Measurements from ENCODE around the gene HOXA11. TPM values are rescaled to one million over a fixed set of nuclear protein-coding genes. Genes with fewer than 3 reads are reported as not detected.

HOXA11 gene
- polyA plus RNA-seq, 6 donors from 2014 or later: not detected

GRCh38 chr7:27145165-27145913 lies 39.7 kb downstream of the HOXA11 start:
- Mint-ChIP-seq H3K9me3 (peaks cover 0 to 8% (median 2%) of the 10 kb centered on the region in 7 donors), H3K27ac (peak overlapping the region in 2 of 6 donors; percentile 44 to 72), H3K27me3 (peaks cover 62 to 74% (median 62%) of the 10 kb centered on the region in 3 donors), H3K4me3 (peak overlapping the region in 5 of 8 donors; percentile 26 to 73 (median 48)), H3K36me3 (peaks cover 0 to 13% of the 10 kb centered on the region in 2 donors), H3K4me1 (peaks cover 17 to 27% (median 21%) of the 10 kb centered on the region in 3 donors)
- ATAC-seq (ENCODE audit: low read depth in 2 of 2): no peak
- no peak for DNase-seq

- DNase-seq (no peak), ATAC-seq (ENCODE audit: low read depth in 2 of 2) (no peak)
- Mint-ChIP-seq H3K4me1 (peaks cover 15 to 24% (median 16%) of the 10 kb centered on the region in 3 donors), H3K4me3 (peak overlapping the region in 3 of 8 donors; percentile 28 to 50 (median 48)), H3K27ac (peak overlapping the region in 2 of 6 donors; percentile 72 to 89), H3K36me3 (peaks cover 0 to 13% of the 10 kb centered on the region in 2 donors), H3K27me3 (peaks cover 60 to 75% (median 62%) of the 10 kb centered on the region in 3 donors), H3K9me3 (peaks cover 0 to 8% (median 2%) of the 10 kb centered on the region in 7 donors)
Observed at GRCh38 chr7:27144781-27145164, 40.3 kb downstream of the HOXA11 start.

- Mint-ChIP-seq H3K4me3 (peak overlapping the region in 1 of 8 donors; percentile 74), H3K4me1 (peaks cover 15 to 24% (median 16%) of the 10 kb centered on the region in 3 donors), H3K27ac (peak overlapping the region in 1 of 6 donors; percentile 89), H3K36me3 (peaks cover 0 to 13% of the 10 kb centered on the region in 2 donors), H3K27me3 (peaks cover 58 to 78% (median 60%) of the 10 kb centered on the region in 3 donors), H3K9me3 (peaks cover 0 to 8% (median 2%) of the 10 kb centered on the region in 7 donors)
- DNase-seq (no peak), ATAC-seq (ENCODE audit: low read depth in 2 of 2) (no peak)
Observed at GRCh38 chr7:27143950-27144780, 40.9 kb downstream of the HOXA11 start.

GRCh38 chr7:27143023-27143949 lies 41.7 kb downstream of the HOXA11 start, which contains the start of gene HOXA5:
HOXA5 (minus strand) TSS chr7:27143681; CDS start chr7:27143607, 74 bp downstream.
- peak within 1 kb of the TSS; percentile 33 to 78 (median 58) for H3K4me3 Mint-ChIP-seq
- DNase-seq (no peak), ATAC-seq (ENCODE audit: low read depth in 2 of 2) (peak in 1 of 2 donors; percentile 66)
- peak within 1 kb of the TSS in 4 of 6 donors; percentile 28 to 91 (median 75) for H3K27ac Mint-ChIP-seq
- peaks cover 12 to 19% (median 15%) of the 10 kb centered on the region in 3 donors for H3K4me1 Mint-ChIP-seq
- peaks cover 0 to 13% of the 10 kb centered on the region in 2 donors for H3K36me3 Mint-ChIP-seq
- H3K27me3 Mint-ChIP-seq: peaks cover 53 to 80% (median 63%) of the 10 kb centered on the region in 3 donors
- H3K9me3 Mint-ChIP-seq: peaks cover 0 to 7% (median 2%) of the 10 kb centered on the region in 7 donors

- peaks cover 54 to 81% (median 65%) of the 10 kb centered on the region in 3 donors for H3K27me3 Mint-ChIP-seq
- H3K9me3 Mint-ChIP-seq: peaks cover 0 to 7% (median 2%) of the 10 kb centered on the region in 7 donors
- peaks cover 8 to 14% (median 12%) of the 10 kb centered on the region in 3 donors for H3K4me1 Mint-ChIP-seq
- H3K36me3 Mint-ChIP-seq: peaks cover 0 to 13% of the 10 kb centered on the region in 2 donors
- no peak for ATAC-seq (ENCODE audit: low read depth in 2 of 2)
- H3K27ac Mint-ChIP-seq: peak overlapping the region in 4 of 6 donors; percentile 28 to 91 (median 64)
- DNase-seq: no peak
- peak overlapping the region; percentile 33 to 78 (median 58) for H3K4me3 Mint-ChIP-seq
Observed at GRCh38 chr7:27142580-27143022, 42.4 kb downstream of the HOXA11 start.

GRCh38 chr7:27141923-27142579 lies 43.0 kb downstream of the HOXA11 start:
- no peak for ATAC-seq (ENCODE audit: low read depth in 2 of 2)
- H3K4me3 Mint-ChIP-seq: peak overlapping the region in 2 of 8 donors; percentile 33 to 74
- H3K27me3 Mint-ChIP-seq: peaks cover 54 to 81% (median 66%) of the 10 kb centered on the region in 3 donors
- H3K36me3 Mint-ChIP-seq: peaks cover 0 to 9% of the 10 kb centered on the region in 2 donors
- H3K4me1 Mint-ChIP-seq: peaks cover 2 to 9% (median 9%) of the 10 kb centered on the region in 3 donors
- peaks cover 0 to 7% (median 2%) of the 10 kb centered on the region in 7 donors for H3K9me3 Mint-ChIP-seq
- no peak overlapping the region for H3K27ac Mint-ChIP-seq
- DNase-seq: no peak

GRCh38 chr7:27141137-27141922 lies 43.7 kb downstream of the HOXA11 start:
- DNase-seq (no peak), ATAC-seq (ENCODE audit: low read depth in 2 of 2) (no peak)
- peaks cover 0 to 2% of the 10 kb centered on the region in 2 donors for H3K36me3 Mint-ChIP-seq
- no peak overlapping the region for H3K27ac Mint-ChIP-seq
- peaks cover 50 to 78% (median 66%) of the 10 kb centered on the region in 3 donors for H3K27me3 Mint-ChIP-seq
- H3K4me3 Mint-ChIP-seq: peak overlapping the region in 1 of 8 donors; percentile 42
- H3K9me3 Mint-ChIP-seq: peaks cover 0 to 6% (median 2%) of the 10 kb centered on the region in 7 donors
- H3K4me1 Mint-ChIP-seq: peaks cover 0 to 7% (median 7%) of the 10 kb centered on the region in 3 donors

- Mint-ChIP-seq H3K36me3 (no peaks in the 10 kb centered on the region), H3K4me3 (no peak overlapping the region), H3K27me3 (peaks cover 52 to 77% (median 66%) of the 10 kb centered on the region in 3 donors), H3K4me1 (peaks cover 0 to 7% (median 7%) of the 10 kb centered on the region in 3 donors), H3K27ac (no peak overlapping the region), H3K9me3 (peaks cover 0 to 6% (median 0%) of the 10 kb centered on the region in 7 donors)
- no peak for DNase-seq
- ATAC-seq (ENCODE audit: low read depth in 2 of 2): no peak
Observed at GRCh38 chr7:27140126-27140857, 44.7 kb downstream of the HOXA11 start.

GRCh38 chr7:27139334-27140125 lies 45.5 kb downstream of the HOXA11 start:
- H3K4me1 Mint-ChIP-seq: peaks cover 0 to 7% (median 7%) of the 10 kb centered on the region in 3 donors
- no peak for ATAC-seq (ENCODE audit: low read depth in 2 of 2)
- no peaks in the 10 kb centered on the region for H3K36me3 Mint-ChIP-seq
- H3K27me3 Mint-ChIP-seq: peaks cover 59 to 77% (median 67%) of the 10 kb centered on the region in 3 donors
- DNase-seq: no peak
- H3K9me3 Mint-ChIP-seq: peaks cover 0 to 4% (median 0%) of the 10 kb centered on the region in 7 donors
- no peak overlapping the region for H3K4me3 Mint-ChIP-seq
- no peak overlapping the region for H3K27ac Mint-ChIP-seq

GRCh38 chr7:27138985-27139333 lies 46.1 kb downstream of the HOXA11 start:
- Mint-ChIP-seq H3K9me3 (peaks cover 0 to 4% (median 0%) of the 10 kb centered on the region in 7 donors), H3K27ac (no peak overlapping the region), H3K27me3 (peaks cover 58 to 78% (median 73%) of the 10 kb centered on the region in 3 donors), H3K36me3 (no peaks in the 10 kb centered on the region), H3K4me1 (peaks cover 0 to 7% (median 7%) of the 10 kb centered on the region in 3 donors), H3K4me3 (no peak overlapping the region)
- DNase-seq (no peak), ATAC-seq (ENCODE audit: low read depth in 2 of 2) (no peak)

Data from naive B cell (primary cell).